ENCODE data around the gene TMEM52.

Gene TMEM52

DNA sequence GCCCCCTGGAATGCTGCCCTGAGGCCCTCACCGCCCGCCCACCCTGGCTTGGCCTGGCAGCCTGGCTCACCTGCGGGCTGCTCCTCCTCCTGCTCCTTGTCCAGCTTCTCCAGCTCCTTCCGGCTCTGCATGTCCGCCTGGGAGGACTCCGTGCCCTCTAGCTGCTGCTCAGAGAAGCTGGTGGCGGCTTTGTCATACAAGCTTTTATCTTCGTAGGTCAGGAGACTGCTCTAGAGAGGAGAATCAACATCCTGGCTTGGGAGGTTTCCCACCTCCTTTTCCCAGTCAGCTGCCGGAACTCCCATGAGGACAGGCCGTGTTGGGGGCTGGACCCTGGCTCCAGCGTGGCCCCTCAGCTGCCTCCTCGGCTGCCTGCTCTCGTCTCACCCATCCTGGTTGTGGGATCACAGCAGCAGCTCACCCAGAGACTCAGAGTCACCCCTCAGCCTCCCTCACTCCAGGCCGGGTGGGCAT is 36.6 kb upstream of the TMEM52 start:
- no peak for ATAC-seq
- no peak for TF ChIP-seq TCF4 (CRISPR knock-in tag; IDR thresholded peaks at IDR 0.05; ENCODE audit: borderline replicate concordance)
- no peak for TF ChIP-seq ZNF565 (CRISPR knock-in tag; conservative IDR thresholded peaks at IDR 0.05; ENCODE audit: low read depth)
- TF ChIP-seq GLIS3 (CRISPR knock-in tag; IDR thresholded peaks at IDR 0.05) = no peak
- no peak for TF ChIP-seq ZFP3 (CRISPR knock-in tag; IDR thresholded peaks at IDR 0.05)
- no peak for TF ChIP-seq ZFP30 (CRISPR knock-in tag; IDR thresholded peaks at IDR 0.05)
- TF ChIP-seq, protein P1, sequence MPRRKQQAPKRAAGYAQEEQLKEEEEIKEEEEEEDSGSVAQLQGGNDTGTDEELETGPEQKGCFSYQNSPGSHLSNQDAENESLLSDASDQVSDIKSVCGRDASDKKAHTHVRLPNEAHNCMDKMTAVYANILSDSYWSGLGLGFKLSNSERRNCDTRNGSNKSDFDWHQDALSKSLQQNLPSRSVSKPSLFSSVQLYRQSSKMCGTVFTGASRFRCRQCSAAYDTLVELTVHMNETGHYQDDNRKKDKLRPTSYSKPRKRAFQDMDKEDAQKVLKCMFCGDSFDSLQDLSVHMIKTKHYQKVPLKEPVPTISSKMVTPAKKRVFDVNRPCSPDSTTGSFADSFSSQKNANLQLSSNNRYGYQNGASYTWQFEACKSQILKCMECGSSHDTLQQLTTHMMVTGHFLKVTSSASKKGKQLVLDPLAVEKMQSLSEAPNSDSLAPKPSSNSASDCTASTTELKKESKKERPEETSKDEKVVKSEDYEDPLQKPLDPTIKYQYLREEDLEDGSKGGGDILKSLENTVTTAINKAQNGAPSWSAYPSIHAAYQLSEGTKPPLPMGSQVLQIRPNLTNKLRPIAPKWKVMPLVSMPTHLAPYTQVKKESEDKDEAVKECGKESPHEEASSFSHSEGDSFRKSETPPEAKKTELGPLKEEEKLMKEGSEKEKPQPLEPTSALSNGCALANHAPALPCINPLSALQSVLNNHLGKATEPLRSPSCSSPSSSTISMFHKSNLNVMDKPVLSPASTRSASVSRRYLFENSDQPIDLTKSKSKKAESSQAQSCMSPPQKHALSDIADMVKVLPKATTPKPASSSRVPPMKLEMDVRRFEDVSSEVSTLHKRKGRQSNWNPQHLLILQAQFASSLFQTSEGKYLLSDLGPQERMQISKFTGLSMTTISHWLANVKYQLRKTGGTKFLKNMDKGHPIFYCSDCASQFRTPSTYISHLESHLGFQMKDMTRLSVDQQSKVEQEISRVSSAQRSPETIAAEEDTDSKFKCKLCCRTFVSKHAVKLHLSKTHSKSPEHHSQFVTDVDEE (CRISPR knock-in tag; IDR thresholded peaks at IDR 0.05) = no peak
- TF ChIP-seq, protein P2, sequence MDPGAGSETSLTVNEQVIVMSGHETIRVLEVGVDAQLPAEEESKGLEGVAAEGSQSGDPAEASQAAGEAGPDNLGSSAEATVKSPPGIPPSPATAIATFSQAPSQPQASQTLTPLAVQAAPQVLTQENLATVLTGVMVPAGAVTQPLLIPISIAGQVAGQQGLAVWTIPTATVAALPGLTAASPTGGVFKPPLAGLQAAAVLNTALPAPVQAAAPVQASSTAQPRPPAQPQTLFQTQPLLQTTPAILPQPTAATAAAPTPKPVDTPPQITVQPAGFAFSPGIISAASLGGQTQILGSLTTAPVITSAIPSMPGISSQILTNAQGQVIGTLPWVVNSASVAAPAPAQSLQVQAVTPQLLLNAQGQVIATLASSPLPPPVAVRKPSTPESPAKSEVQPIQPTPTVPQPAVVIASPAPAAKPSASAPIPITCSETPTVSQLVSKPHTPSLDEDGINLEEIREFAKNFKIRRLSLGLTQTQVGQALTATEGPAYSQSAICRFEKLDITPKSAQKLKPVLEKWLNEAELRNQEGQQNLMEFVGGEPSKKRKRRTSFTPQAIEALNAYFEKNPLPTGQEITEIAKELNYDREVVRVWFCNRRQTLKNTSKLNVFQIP (CRISPR knock-in tag; IDR thresholded peaks at IDR 0.05; ENCODE audit: borderline replicate concordance, low read depth) = no peak
- TF ChIP-seq ZNF70 (CRISPR knock-in tag; IDR thresholded peaks at IDR 0.05) = no peak
- TF ChIP-seq, protein P3, sequence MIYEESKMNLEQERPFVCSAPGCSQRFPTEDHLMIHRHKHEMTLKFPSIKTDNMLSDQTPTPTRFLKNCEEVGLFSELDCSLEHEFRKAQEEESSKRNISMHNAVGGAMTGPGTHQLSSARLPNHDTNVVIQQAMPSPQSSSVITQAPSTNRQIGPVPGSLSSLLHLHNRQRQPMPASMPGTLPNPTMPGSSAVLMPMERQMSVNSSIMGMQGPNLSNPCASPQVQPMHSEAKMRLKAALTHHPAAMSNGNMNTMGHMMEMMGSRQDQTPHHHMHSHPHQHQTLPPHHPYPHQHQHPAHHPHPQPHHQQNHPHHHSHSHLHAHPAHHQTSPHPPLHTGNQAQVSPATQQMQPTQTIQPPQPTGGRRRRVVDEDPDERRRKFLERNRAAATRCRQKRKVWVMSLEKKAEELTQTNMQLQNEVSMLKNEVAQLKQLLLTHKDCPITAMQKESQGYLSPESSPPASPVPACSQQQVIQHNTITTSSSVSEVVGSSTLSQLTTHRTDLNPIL (CRISPR knock-in tag; IDR thresholded peaks at IDR 0.05; ENCODE audit: low read depth) = no peak
- TF ChIP-seq CSDC2 (CRISPR knock-in tag; IDR thresholded peaks at IDR 0.05) = no peak

- no peak; the same call in 2 of the 3 replicates for ATAC-seq
- TF ChIP-seq, protein P3 (CRISPR knock-in tag; IDR thresholded peaks at IDR 0.05; ENCODE audit: low read depth) = no peak
- TF ChIP-seq ISL1 (CRISPR knock-in tag; IDR thresholded peaks at IDR 0.05) = no peak
- no peak for TF ChIP-seq ARNTL (CRISPR knock-in tag; IDR thresholded peaks at IDR 0.05; ENCODE audit: borderline replicate concordance, low read depth)
- no peak for TF ChIP-seq ZC3H10 (CRISPR knock-in tag; IDR thresholded peaks at IDR 0.05)
- no peak for TF ChIP-seq ESRRG (CRISPR knock-in tag; IDR thresholded peaks at IDR 0.05)
- TF ChIP-seq ZNF565 (CRISPR knock-in tag; conservative IDR thresholded peaks at IDR 0.05; ENCODE audit: low read depth) = no peak
- no peak for TF ChIP-seq CSDC2 (CRISPR knock-in tag; IDR thresholded peaks at IDR 0.05)
- TF ChIP-seq PATZ1 (CRISPR knock-in tag; IDR thresholded peaks at IDR 0.05; ENCODE audit: borderline replicate concordance) = no peak
- no peak for TF ChIP-seq ZFP3 (CRISPR knock-in tag; IDR thresholded peaks at IDR 0.05)
- no peak for TF ChIP-seq OSR1 (CRISPR knock-in tag; IDR thresholded peaks at IDR 0.05)
- TF ChIP-seq RARB (CRISPR knock-in tag; IDR thresholded peaks at IDR 0.05) = no peak
- TF ChIP-seq, protein P4, sequence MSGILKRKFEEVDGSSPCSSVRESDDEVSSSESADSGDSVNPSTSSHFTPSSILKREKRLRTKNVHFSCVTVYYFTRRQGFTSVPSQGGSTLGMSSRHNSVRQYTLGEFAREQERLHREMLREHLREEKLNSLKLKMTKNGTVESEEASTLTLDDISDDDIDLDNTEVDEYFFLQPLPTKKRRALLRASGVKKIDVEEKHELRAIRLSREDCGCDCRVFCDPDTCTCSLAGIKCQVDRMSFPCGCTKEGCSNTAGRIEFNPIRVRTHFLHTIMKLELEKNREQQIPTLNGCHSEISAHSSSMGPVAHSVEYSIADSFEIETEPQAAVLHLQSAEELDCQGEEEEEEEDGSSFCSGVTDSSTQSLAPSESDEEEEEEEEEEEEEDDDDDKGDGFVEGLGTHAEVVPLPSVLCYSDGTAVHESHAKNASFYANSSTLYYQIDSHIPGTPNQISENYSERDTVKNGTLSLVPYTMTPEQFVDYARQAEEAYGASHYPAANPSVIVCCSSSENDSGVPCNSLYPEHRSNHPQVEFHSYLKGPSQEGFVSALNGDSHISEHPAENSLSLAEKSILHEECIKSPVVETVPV (CRISPR knock-in tag; IDR thresholded peaks at IDR 0.05) = no peak
- TF ChIP-seq TOX (CRISPR knock-in tag; IDR thresholded peaks at IDR 0.05; ENCODE audit: borderline replicate concordance) = no peak
- TF ChIP-seq, protein P1 (CRISPR knock-in tag; IDR thresholded peaks at IDR 0.05) = no peak
- no peak for TF ChIP-seq TCF4 (CRISPR knock-in tag; IDR thresholded peaks at IDR 0.05; ENCODE audit: borderline replicate concordance)
- no peak for TF ChIP-seq ZNF8 (CRISPR knock-in tag; IDR thresholded peaks at IDR 0.05)
- TF ChIP-seq, protein P2 (CRISPR knock-in tag; IDR thresholded peaks at IDR 0.05; ENCODE audit: borderline replicate concordance, low read depth) = no peak
- TF ChIP-seq GLIS3 (CRISPR knock-in tag; IDR thresholded peaks at IDR 0.05) = no peak
- no peak for TF ChIP-seq ZNF70 (CRISPR knock-in tag; IDR thresholded peaks at IDR 0.05)
These were observed 35.9 kb upstream of the TMEM52 start for GRCh38 chr1:1954831-1955441.

Measured in SK-N-SH treated with all-trans-retinoic acid at 6 μM for 48 hours (cell line).